ENCODE results near the gene PRPF6. TPM values are rescaled to one million over a fixed set of nuclear protein-coding genes. Genes with fewer than 3 reads are reported as not detected.
A peak's percentile ranks its signal among the peaks of the same experiment; 100 is the strongest.

Gene PRPF6
- total and polyA plus RNA-seq, 2 of the 13 experiments (the other 11 are each of a cell fraction or from before 2014, with no cell fraction given), result 63.7 to 101 TPM

GRCh38 chr20:64074184-64074789 lies 93.4 kb downstream of the PRPF6 start:
- no TSS peak for BruUV-seq (replicated peaks)
- POLR2A ChIA-PET, result interaction anchor here (1.0 kb wide), 1 partner anchor 9 kb away, joined by 3 read pairs; no protein-coding TSS in a partner anchor
- Histone ChIP-seq H3K36me3 (replicated peaks in 1 of 2; ENCODE audit: control insufficient read depth in 1 of 2, insufficient read depth in 2 of 2, low read length in 2 of 2) (no peaks in the 10 kb centered on the region), H2AFZ (ENCODE audit: low read length) (no peak overlapping the region), H3K27ac (ENCODE audit: extremely low read length, insufficient read depth, low read length) (no peak overlapping the region), H3K79me2 (ENCODE audit: insufficient read depth, low read length) (no peaks in the 10 kb centered on the region), H3K4me1 (ENCODE audit: insufficient read depth, low read length) (peaks cover 23% of the 10 kb centered on the region), H3K9me3 (ENCODE audit: low read length) (no peaks in the 10 kb centered on the region), H4K20me1 (ENCODE audit: insufficient read depth, low read length) (no peaks in the 10 kb centered on the region), H3K4me2 (ENCODE audit: low read depth, low read length) (no peak overlapping the region), H3K4me3 (replicated peaks in 1 of 3; ENCODE audit: insufficient read depth in 1 of 3, low read depth in 2 of 3, low read length in 3 of 3) (no peak overlapping the region), H3K27me3 (ENCODE audit: control insufficient read depth in 1 of 2, insufficient read depth in 2 of 2, low read length in 2 of 2) (no peaks in the 10 kb centered on the region), H3K9ac (ENCODE audit: insufficient read depth, low read depth, low read length) (no peak overlapping the region)
- TF ChIP-seq MNT (IDR thresholded peaks at IDR 0.05) (peak; percentile 96), HNRNPLL (IDR thresholded peaks at IDR 0.05; ENCODE audit: low read depth, low read length, poor library complexity, severe bottlenecking) (peak; percentile 38), AGO2 (optimal IDR thresholded peaks at IDR 0.05; ENCODE audit: low read depth, low read length) (peak; percentile 6), MIER3 (CRISPR knock-in tag; IDR thresholded peaks at IDR 0.05; ENCODE audit: borderline replicate concordance) (no peak), ZNF275 (CRISPR knock-in tag; IDR thresholded peaks at IDR 0.05; ENCODE audit: borderline replicate concordance) (no peak), EED (CRISPR knock-in tag; IDR thresholded peaks at IDR 0.05) (0 out of 2 replicates have a peak, but pooled peaks have one; percentile 50), DNMT1 (CRISPR knock-in tag; IDR thresholded peaks at IDR 0.05) (peak; percentile 79), PHF8 (CRISPR knock-in tag; IDR thresholded peaks at IDR 0.05) (no peak), SALL1 (CRISPR knock-in tag; IDR thresholded peaks at IDR 0.05) (0 out of 2 replicates have a peak, but pooled peaks have one; percentile 11)
- CTCF ChIA-PET (ENCODE audit: low intra/inter-chr PET ratio, low total read pairs), result no interaction called here
- WGBS (ENCODE audit: low lambda C conversion rate), result 89% methylated on average over 28 of the region's 28 CpGs
- intact Hi-C loops (cut with micrococcal nuclease; ENCODE audit: unreplicated experiment), result no loop called here
- FAIRE-seq (no peak), DNase-seq (ENCODE audit: low spot score) (no peak), ATAC-seq (no peak)
- in situ Hi-C loops (cut with HindIII; ENCODE audit: extremely low pct_ligation_motif_present, low pct_unique_long_range_greater_than_20kb), result no loop called here

All from HepG2 (cell line).